Measurements from ENCODE around the gene THEMIS2. TPM values are rescaled to one million over a fixed set of nuclear protein-coding genes. Genes with fewer than 3 reads are reported as not detected.
A peak's percentile ranks its signal among the peaks of the same experiment; 100 is the strongest.

The THEMIS2 gene
- total and polyA plus RNA-seq, 2 of the 8 experiments (the other 6 are each of a cell fraction or from before 2014, with no cell fraction given) = 12.4 to 28.0 TPM

DNA sequence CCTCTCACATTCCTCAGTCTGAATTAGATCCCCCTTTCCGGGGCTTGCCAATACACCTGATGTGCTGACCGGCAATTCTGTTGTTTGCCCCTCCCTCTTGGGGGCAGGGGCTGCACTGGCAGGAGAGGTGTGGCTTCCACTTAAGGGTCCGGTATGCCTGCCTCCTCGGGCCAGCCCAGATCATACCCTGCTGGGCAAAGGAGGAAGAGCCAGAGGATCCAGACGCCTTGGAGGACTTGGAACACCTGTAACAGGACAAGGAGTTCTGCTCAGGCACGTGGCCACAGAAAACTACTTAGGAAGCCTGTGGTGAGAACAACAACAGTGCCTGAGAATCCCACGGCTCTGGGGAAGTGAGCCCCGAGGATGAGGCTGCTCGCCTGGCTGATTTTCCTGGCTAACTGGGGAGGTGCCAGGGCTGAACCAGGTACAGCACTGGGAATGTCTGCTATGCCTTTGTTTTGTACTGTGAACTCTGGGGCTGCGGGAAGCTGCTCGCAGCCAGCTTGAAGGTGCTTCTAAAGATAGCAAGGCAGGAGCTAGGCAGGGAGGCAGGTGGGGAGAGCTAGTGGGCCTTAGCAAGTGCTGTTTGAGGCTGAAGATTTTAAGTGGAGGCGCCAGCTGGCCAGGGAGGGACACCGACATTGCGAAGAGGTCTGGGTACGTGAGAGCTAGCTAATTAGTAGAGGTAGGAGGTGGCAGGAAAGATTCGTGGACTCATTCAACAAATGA, 62.6 kb downstream of the THEMIS2 start, which contains the start of gene SMPDL3B:
SMPDL3B (plus strand) TSS at position 183 of the 732 bp plus-strand sequence; CDS start at position 367, 184 bp downstream.
- H2BK12ac ChIP-seq (ENCODE audit: low read depth, low read length) = peak within 1 kb of the TSS; percentile 92
- H4K20me1 ChIP-seq (replicated peaks in 1 of 2; ENCODE audit: control insufficient read depth in 1 of 2, insufficient read depth in 2 of 2, low read length in 2 of 2) = no peaks in the 10 kb centered on the region
- H2BK20ac ChIP-seq (ENCODE audit: low read length) = peak within 1 kb of the TSS; percentile 16
- peaks cover 7% of the 10 kb centered on the region; the same call in 1 of the 2 replicates for H3K79me1 ChIP-seq (ENCODE audit: low read depth, low read length)
- H2AFZ ChIP-seq (ENCODE audit: low read length) = no peak within 1 kb of the TSS
- peak within 1 kb of the TSS; percentile 95 for H3K18ac ChIP-seq (ENCODE audit: extremely low read depth, low read length)
- H4K8ac ChIP-seq (ENCODE audit: extremely low read depth, insufficient read depth, low read length) = no peak within 1 kb of the TSS; the same call in 1 of the 2 replicates
- H3K4me1 ChIP-seq (replicated peaks in 1 of 4; ENCODE audit: control insufficient read depth in 3 of 4, insufficient read depth in 4 of 4, low read length in 3 of 4) = peaks cover 17 to 26% (median 22%) of the 10 kb centered on the region in 4 experiments
- FAIRE-seq (peak; percentile 91), DNase-seq (ENCODE audit: low read depth in 1 of 2, low spot score in 2 of 2) (peak; percentile 86 to 88)
- H3K14ac ChIP-seq (ENCODE audit: insufficient read length) = no peak within 1 kb of the TSS
- peak within 1 kb of the TSS; percentile 51; the same call in 1 of the 2 replicates for H3K27ac ChIP-seq (ENCODE audit: low read depth, low read length)
- H3K79me2 ChIP-seq (ENCODE audit: control insufficient read depth in 1 of 2, insufficient read depth in 2 of 2, low read length in 2 of 2) = peaks cover 0 to 21% of the 10 kb centered on the region in 2 experiments; a peak in 3 of 4 replicates
- H3K9ac ChIP-seq (replicated peaks in 1 of 4; ENCODE audit: extremely low read depth in 1 of 4, low read depth in 3 of 4, low read length in 3 of 4) = peak within 1 kb of the TSS; percentile 62 to 80 (median 72)
- H2BK15ac ChIP-seq (ENCODE audit: low read length) = peak within 1 kb of the TSS; percentile 88; the same call in 1 of the 2 replicates
- no peaks in the 10 kb centered on the region for H3K27me3 ChIP-seq (replicated peaks in 1 of 4; ENCODE audit: control insufficient read depth in 3 of 4, extremely low read depth in 1 of 4, insufficient read depth in 3 of 4, low read length in 3 of 4)
- H3K23me2 ChIP-seq (ENCODE audit: low read depth, low read length) = peaks cover 11% of the 10 kb centered on the region
- H3K9me3 ChIP-seq (ENCODE audit: insufficient read depth in 2 of 2, low read depth in 1 of 2, low read length in 1 of 2) = no peaks in the 10 kb centered on the region
- H2BK5ac ChIP-seq (ENCODE audit: low read depth, low read length) = peak within 1 kb of the TSS; percentile 82
- H3K4me3 ChIP-seq (ENCODE audit: extremely low read depth in 1 of 4, insufficient read depth in 2 of 4, low read depth in 3 of 4, low read length in 4 of 4) = peak within 1 kb of the TSS; percentile 66 to 89 (median 68)
- ChIA-PET CTCF (ENCODE audit: partially characterized antibody) (interaction anchor here (0.6 to 1.9 kb wide), 7 partner anchors 8 to 969 kb away, joined by 3 to 9 read pairs (median 4); no protein-coding TSS in a partner anchor), POLR2A (ENCODE audit: partially characterized antibody) (interaction anchor here (0.6 to 3.7 kb wide), 8 partner anchors 9 to 376 kb away, joined by 3 to 28 read pairs (median 4); partner anchors contain the start of gene PPP1R8)
- H3K4ac ChIP-seq (replicated peaks; ENCODE audit: insufficient read length, low read depth, low read length) = peak within 1 kb of the TSS; percentile 39
- H4K5ac ChIP-seq (ENCODE audit: insufficient read length, low read depth, low read length) = peak within 1 kb of the TSS; percentile 49
- peak within 1 kb of the TSS; percentile 76 for H4K91ac ChIP-seq (replicated peaks; ENCODE audit: insufficient read length, low read length)
- H3K56ac ChIP-seq (replicated peaks; ENCODE audit: insufficient read length, low read depth, low read length) = peak within 1 kb of the TSS; percentile 35
- H3K23ac ChIP-seq (ENCODE audit: insufficient read length) = no peak within 1 kb of the TSS
- H3K36me3 ChIP-seq (ENCODE audit: control insufficient read depth in 2 of 4, insufficient read depth in 4 of 4, low read length in 3 of 4) = peaks cover 0 to 4% (median 0%) of the 10 kb centered on the region in 4 experiments; a peak in 1 of 8 replicates
- H2BK120ac ChIP-seq (replicated peaks; ENCODE audit: low read depth, low read length) = no peak within 1 kb of the TSS
- H3K4me2 ChIP-seq (ENCODE audit: insufficient read depth in 1 of 2, low read depth in 2 of 2, low read length in 2 of 2) = peak within 1 kb of the TSS; percentile 73 to 97
- 6% methylated on average over 16 of the region's 16 CpGs; no CpG with 5 or more reads in 1 of the 2 experiments for WGBS, 2 experiments (ENCODE audit: extremely low coverage in 1 of 2, insufficient coverage in 1 of 2, insufficient read length in 1 of 2, insufficient replicate concordance in 2 of 2, low coverage in 1 of 2, low lambda C conversion rate in 2 of 2, missing lambda C conversion rate in 1 of 2)
- peak within 1 kb of the TSS; percentile 32; the same call in 1 of the 2 replicates for H2AK5ac ChIP-seq (ENCODE audit: low read depth, low read length)
- TF ChIP-seq SIN3A (conservative IDR thresholded peaks at IDR 0.05 in 1 of 2, IDR thresholded peaks at IDR 0.05 in 1 of 2; ENCODE audit: low read depth in 1 of 2, low read length in 2 of 2) (peak; percentile 28 to 88; a peak in 2 of 4 replicates), CTBP2 (IDR thresholded peaks at IDR 0.05; ENCODE audit: borderline replicate concordance, insufficient read depth, insufficient read length, low read length) (no peak), RFX5 (IDR thresholded peaks at IDR 0.05; ENCODE audit: borderline replicate concordance, low read depth, low read length) (no peak), TAF7 (optimal IDR thresholded peaks at IDR 0.05; ENCODE audit: borderline replicate concordance, low read depth, low read length) (peak; percentile 77), CHD1 (IDR thresholded peaks at IDR 0.05; ENCODE audit: low read depth, low read length) (no peak), EGR1 (IDR thresholded peaks at IDR 0.05; ENCODE audit: borderline replicate concordance, low read depth, low read length) (no peak), POLR2A (IDR thresholded peaks at IDR 0.05; ENCODE audit: control extremely low read depth in 1 of 2, low read depth in 2 of 2, low read length in 2 of 2) (peak; percentile 72 to 91), SIRT6 (IDR thresholded peaks at IDR 0.05; ENCODE audit: low read length) (no peak)
- TF ChIP-seq, protein P1, sequence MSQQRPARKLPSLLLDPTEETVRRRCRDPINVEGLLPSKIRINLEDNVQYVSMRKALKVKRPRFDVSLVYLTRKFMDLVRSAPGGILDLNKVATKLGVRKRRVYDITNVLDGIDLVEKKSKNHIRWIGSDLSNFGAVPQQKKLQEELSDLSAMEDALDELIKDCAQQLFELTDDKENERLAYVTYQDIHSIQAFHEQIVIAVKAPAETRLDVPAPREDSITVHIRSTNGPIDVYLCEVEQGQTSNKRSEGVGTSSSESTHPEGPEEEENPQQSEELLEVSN (IDR thresholded peaks at IDR 0.05) = peak; percentile 49; the same call in 1 of the 2 replicates
